ENCODE data around the gene LGALSL.

Gene LGALSL

DNA sequence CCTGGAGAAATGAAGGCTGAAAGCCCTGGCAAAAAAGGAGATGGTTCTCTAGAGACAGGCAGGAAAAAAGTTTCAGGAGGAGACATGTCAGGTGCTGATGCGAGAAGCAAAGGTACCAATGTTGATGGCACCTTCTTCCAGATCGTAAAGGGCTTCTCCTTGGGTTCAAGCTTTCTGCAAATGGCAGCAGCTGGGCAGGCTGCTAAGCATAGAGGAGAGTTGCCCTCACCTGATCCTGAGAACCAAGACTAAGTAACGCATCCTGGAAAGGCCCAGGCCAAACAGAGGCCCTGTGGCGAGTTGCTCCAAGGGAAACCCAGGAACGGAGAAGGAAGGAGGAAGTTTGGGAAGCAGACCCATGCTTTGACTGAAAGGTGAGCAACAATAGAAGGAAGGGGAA, 46.6 kb downstream of the LGALSL start:
- DNase-seq: no peak

DNA sequence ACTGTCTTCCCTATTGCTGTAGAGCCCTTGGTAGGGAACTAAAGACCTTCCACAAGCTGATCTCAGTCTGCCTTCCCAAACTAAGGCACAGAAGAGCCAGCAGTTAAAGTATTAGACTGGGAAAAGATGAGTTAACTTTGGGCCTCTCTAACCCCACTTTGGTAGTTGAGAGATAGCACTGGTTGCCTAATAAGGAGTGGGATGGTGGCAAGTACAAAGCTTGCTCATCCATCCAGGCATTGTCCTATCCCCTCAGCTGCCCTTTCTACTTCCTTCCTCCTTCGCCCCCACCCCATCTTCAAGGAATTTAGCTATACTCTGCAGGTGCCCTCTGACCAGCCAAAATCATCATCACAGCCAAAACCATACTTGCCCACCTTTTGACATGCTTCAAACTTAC, 48.0 kb downstream of the LGALSL start:
- no peak for DNase-seq

DNA sequence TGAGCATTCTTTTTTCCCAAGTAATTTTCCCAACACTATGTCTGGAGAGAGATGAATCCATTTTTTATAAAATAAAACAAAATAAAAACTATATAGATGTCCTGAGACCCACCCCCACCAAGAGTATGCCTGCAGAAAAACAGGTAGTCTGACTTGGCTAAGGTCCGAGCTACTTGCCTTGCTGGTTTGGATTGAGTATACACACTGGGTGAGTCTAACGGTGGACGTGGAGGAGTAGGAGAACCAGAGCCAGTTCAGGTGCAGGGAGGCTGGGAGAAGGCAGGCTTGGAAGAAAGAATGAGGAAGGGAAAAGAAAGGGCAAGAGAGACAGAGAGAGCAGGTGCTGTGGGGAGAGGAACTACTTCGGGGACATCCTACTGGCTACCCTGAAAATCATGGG, 48.9 kb downstream of the LGALSL start:
- DNase-seq: no peak

DNA sequence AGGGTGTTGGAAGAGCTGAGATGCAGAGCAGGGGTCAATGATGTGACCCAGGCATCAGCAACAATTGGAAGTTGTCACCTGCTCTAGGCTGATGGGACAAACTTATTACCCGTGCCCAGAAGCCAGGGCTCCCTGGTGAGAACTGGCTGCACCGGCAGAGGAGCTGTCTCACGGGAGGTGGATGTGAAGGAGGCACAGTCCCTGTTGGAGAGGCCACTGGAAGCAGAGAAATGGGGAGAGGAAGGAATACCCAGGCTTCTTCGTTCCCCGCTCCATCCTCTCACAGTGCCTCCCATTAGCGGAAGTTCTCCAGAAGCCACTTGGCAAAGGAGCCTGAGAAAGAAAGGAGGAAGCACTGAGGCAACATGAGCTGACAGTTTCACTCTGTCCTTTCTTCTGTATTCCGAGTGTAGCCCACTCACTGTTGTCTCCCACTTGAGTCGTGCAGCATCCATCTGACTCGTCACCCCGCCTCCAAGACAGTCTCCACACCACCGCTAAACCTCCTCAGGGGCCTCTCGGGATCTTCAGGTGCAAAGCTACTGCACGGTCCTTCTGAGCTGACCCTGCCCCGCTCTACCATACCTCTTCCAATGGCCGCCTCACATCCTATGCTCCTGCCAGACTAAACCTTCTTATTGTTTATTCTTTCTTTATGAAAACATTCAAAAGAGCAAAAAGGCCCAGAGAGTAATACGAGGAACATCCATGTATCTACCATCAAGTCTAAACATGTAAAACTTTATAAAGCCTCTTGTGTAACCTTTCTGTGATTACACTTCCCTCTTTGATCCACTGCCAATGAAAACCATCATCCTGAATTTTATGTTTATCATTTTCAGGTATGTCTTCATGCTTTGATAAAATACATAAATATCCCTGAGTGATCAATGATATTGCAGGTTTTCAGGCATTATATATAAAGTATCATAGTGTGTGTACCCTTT, 51.1 kb downstream of the LGALSL start:
- DNase-seq: no peak

DNA sequence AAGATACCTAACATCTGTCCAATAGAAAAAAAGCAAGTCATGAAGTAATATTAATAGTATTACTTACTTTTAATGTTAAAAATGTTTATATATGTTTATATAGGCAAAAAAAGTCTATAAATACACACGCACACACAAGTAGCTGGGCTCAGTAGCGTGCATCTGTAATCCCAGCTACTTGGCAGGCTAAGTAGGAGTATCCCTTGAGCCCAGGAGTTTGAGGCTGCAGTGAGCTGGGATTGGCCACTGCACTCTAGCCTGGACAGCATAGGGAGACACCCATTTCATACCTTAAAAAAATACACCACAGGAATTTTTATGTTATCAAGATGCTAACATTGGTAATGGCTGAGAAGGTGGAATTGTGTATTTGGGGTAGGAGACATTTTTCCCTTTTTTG, 52.7 kb downstream of the LGALSL start:
- no peak for DNase-seq
